Endodermal cell (in vitro differentiated cells): ENCODE measurements around the gene CHCHD4. TPM values are rescaled to one million over a fixed set of nuclear protein-coding genes. Genes with fewer than 3 reads are reported as not detected.

Source experiments
- DNase-seq: peaks from one replicate; pipeline ENCODE4 v3.0.0-alpha.2; 2017
- H3K27ac ChIP-seq: 2 replicates; pipeline ENCODE4 v1.5.1; 2013; ENCODE audit warnings: mild to moderate bottlenecking, low read depth, low read length, moderate library complexity
- H3K27me3 ChIP-seq: 2 replicates; pipeline ENCODE4 v1.6.1; 2013; ENCODE audit warnings: mild to moderate bottlenecking, low read length, moderate library complexity; ENCODE audit not compliant: insufficient read depth, control insufficient read depth, poor library complexity, severe bottlenecking
- H3K36me3 ChIP-seq: 2 replicates; pipeline ENCODE4 v1.7.0; 2013; ENCODE audit warnings: mild to moderate bottlenecking, low read length, moderate library complexity; ENCODE audit not compliant: control insufficient read depth, insufficient read depth
- H3K4me1 ChIP-seq: one replicate; pipeline ENCODE4 v1.7.0; 2013; ENCODE audit warnings: low read length; ENCODE audit not compliant: control insufficient read depth, insufficient read depth
- H3K4me3 ChIP-seq: 2 replicates; pipeline ENCODE4 v1.5.1; 2013; ENCODE audit warnings: mild to moderate bottlenecking, low read length, moderate library complexity
- H3K9ac ChIP-seq: 2 replicates; pipeline ENCODE4 v1.6.1; 2013; ENCODE audit warnings: mild to moderate bottlenecking, low read length, moderate library complexity; ENCODE audit not compliant: poor library complexity, severe bottlenecking; ENCODE audit errors: extremely low read depth
- H3K9me3 ChIP-seq: 2 replicates; pipeline ENCODE4 v1.6.1; 2013; ENCODE audit warnings: mild to moderate bottlenecking, low read length, moderate library complexity; ENCODE audit not compliant: control insufficient read depth
- H3K27ac Mint-ChIP-seq: 2 replicates; pipeline ENCODE4 v1.8.0; 2020; ENCODE audit warnings: mixed read lengths
- H3K27me3 Mint-ChIP-seq: 2 replicates; pipeline ENCODE4 v1.8.0; 2021; ENCODE audit warnings: mild to moderate bottlenecking, mixed read lengths; ENCODE audit not compliant: insufficient read depth
- H3K36me3 Mint-ChIP-seq: 2 replicates; pipeline ENCODE4 v1.8.0; 2020; ENCODE audit warnings: low read depth, mixed read lengths
- H3K4me1 Mint-ChIP-seq: 2 replicates; pipeline ENCODE4 v1.8.0; 2020; ENCODE audit warnings: mixed read lengths
- H3K4me3 Mint-ChIP-seq: 2 replicates; pipeline ENCODE4 v1.8.0; 2020; ENCODE audit warnings: mild to moderate bottlenecking, moderate library complexity, mixed read lengths
- H3K9me3 Mint-ChIP-seq: 2 replicates; pipeline ENCODE4 v1.8.0; 2020; ENCODE audit warnings: mild to moderate bottlenecking, mixed read lengths
- WGBS, 2 experiments: methylation state at CpG; one replicate each; pipeline versions ENCODE4 v1.1.5 to v1.1.7; 2013; ENCODE audit warnings: missing lambda C conversion rate in 2 of 2, mixed read lengths in 1 of 2; ENCODE audit not compliant: insufficient coverage in 1 of 2, insufficient read length in 1 of 2; 5-methylcytosine and 5-hydroxymethylcytosine counted together
- total RNA-seq, 2 donors: library from RNA; stranded (reverse); fragmentation: NEBNext Ultra II Directional in 1 of 2; extraction: Animal tissue kit (Norgen Biotek cat#: 25700) in 1 of 2; gene quantifications; 2 replicates in 1 of 2; 3 replicates in 1 of 2; pipeline ENCODE4 v1.2.1, GENCODE V29; 2021
- TF ChIP-seq, protein P1 (sequence below): fragments of 200-600 bp; sonication (generic); conservative IDR thresholded peaks from 2 replicates; pipeline ENCODE4 v1.5.0; 2021; ENCODE audit warnings: antibody characterized with exemption, mild to moderate bottlenecking

CHCHD4 gene
- total RNA-seq, 2 donors from 2014 or later: 16.2 to 20.5 TPM

DNA sequence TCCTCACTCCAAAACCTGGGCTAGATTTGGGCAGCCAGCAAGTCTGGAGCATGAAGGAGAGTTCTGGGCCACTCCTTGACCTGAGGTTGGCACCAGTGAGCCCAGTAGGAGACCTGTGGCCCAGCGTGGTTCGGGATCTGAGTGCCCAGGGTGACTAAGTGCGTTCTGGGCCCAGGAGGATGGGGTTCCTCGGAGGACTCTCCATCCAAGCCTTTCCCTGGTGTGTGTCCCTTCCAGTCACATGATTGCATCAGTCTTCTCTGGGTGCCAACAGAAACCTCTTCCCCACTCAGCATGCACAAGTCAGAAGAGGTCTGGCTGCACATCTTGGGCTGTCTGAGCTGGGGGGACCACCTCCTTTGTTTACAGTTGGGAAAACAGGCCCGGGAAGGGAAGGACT lies 15.1 kb upstream of the CHCHD4 start:
- H3K4me1 ChIP-seq: peaks cover 10% of the 10 kb centered on the region
- Mint-ChIP-seq H3K27me3 (no peaks in the 10 kb centered on the region), H3K4me3 (no peak overlapping the region), H3K27ac (no peak overlapping the region), H3K4me1 (peaks cover 10% of the 10 kb centered on the region), H3K36me3 (peaks cover 56% of the 10 kb centered on the region), H3K9me3 (no peaks in the 10 kb centered on the region)
- TF ChIP-seq, protein P1, sequence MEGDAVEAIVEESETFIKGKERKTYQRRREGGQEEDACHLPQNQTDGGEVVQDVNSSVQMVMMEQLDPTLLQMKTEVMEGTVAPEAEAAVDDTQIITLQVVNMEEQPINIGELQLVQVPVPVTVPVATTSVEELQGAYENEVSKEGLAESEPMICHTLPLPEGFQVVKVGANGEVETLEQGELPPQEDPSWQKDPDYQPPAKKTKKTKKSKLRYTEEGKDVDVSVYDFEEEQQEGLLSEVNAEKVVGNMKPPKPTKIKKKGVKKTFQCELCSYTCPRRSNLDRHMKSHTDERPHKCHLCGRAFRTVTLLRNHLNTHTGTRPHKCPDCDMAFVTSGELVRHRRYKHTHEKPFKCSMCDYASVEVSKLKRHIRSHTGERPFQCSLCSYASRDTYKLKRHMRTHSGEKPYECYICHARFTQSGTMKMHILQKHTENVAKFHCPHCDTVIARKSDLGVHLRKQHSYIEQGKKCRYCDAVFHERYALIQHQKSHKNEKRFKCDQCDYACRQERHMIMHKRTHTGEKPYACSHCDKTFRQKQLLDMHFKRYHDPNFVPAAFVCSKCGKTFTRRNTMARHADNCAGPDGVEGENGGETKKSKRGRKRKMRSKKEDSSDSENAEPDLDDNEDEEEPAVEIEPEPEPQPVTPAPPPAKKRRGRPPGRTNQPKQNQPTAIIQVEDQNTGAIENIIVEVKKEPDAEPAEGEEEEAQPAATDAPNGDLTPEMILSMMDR: no peak
- H3K4me3 ChIP-seq: no peak overlapping the region
- H3K36me3 ChIP-seq: peaks cover 80% of the 10 kb centered on the region
- H3K27me3 ChIP-seq: no peaks in the 10 kb centered on the region
- WGBS, 2 experiments: 92 to 100% methylated on average over 5 of the region's 5 CpGs
- no peaks in the 10 kb centered on the region for H3K9me3 ChIP-seq
- no peak overlapping the region for H3K9ac ChIP-seq
- no peak overlapping the region for H3K27ac ChIP-seq
- no peak for DNase-seq

- WGBS, 2 experiments: 93 to 97% methylated on average over 9 to 14 of the region's 14 CpGs
- Mint-ChIP-seq H3K9me3 (no peaks in the 10 kb centered on the region), H3K27me3 (no peaks in the 10 kb centered on the region), H3K27ac (no peak overlapping the region), H3K36me3 (peaks cover 59% of the 10 kb centered on the region), H3K4me1 (peaks cover 5% of the 10 kb centered on the region), H3K4me3 (no peak overlapping the region)
- H3K9me3 ChIP-seq: no peaks in the 10 kb centered on the region
- H3K27me3 ChIP-seq: no peaks in the 10 kb centered on the region
- DNase-seq: no peak
- TF ChIP-seq, protein P1: no peak
- H3K9ac ChIP-seq: no peak overlapping the region
- H3K27ac ChIP-seq: no peak overlapping the region
- H3K4me3 ChIP-seq: no peak overlapping the region
- H3K4me1 ChIP-seq: peaks cover 5% of the 10 kb centered on the region
- H3K36me3 ChIP-seq: peaks cover 87% of the 10 kb centered on the region
Measured at GRCh38 chr3:14138878-14139655, 14.4 kb upstream of the CHCHD4 start.

DNA sequence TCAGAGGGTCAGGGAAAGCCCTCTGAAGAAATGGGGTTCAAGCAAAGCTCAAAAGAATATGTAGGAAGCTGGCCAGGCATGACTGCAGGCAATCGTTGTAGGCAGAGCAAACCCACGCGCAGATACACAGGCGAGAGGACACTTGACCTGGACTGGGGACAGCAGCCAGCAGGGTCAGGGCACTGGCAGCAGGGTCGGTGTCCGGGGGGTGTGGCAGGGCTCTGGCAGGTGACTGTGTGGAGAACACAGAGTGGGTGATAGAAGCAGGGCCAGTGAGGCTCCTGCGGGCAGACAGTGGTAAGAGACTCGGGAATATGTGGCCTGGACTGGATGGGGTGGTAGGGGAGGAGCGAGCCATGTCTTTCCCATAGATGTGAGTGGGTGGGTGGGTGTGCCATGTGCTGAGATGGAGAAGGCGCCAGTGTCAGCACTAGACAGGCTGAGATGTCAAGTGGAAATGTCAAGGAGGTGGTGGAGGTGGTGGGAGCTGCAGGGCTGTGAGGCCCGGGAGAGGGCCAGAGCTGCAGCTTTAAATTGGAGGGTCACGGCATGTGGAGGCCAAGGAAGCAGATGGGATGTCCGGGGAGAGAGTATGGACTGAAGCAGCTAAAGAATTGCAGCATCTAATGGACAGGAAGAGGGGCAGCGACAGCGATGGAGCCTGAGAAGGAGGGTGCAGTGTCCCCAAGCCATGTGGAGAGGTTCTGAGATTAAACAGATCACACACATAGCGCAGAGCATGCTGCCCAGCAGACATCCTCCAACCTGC lies 13.6 kb upstream of the CHCHD4 start:
- H3K4me1 Mint-ChIP-seq: peaks cover 4% of the 10 kb centered on the region
- peaks cover 95% of the 10 kb centered on the region for H3K36me3 ChIP-seq
- DNase-seq: no peak
- 96 to 97% methylated on average over 11 to 16 of the region's 16 CpGs for WGBS, 2 experiments
- H3K4me3 Mint-ChIP-seq: no peak overlapping the region
- H3K4me1 ChIP-seq: no peaks in the 10 kb centered on the region
- no peak overlapping the region for H3K27ac ChIP-seq
- no peaks in the 10 kb centered on the region for H3K9me3 ChIP-seq
- H3K36me3 Mint-ChIP-seq: peaks cover 65% of the 10 kb centered on the region
- H3K9me3 Mint-ChIP-seq: no peaks in the 10 kb centered on the region
- no peaks in the 10 kb centered on the region for H3K27me3 ChIP-seq
- TF ChIP-seq, protein P1: no peak
- H3K27ac Mint-ChIP-seq: no peak overlapping the region
- H3K4me3 ChIP-seq: no peak overlapping the region
- H3K27me3 Mint-ChIP-seq: no peaks in the 10 kb centered on the region
- no peak overlapping the region for H3K9ac ChIP-seq
